Muscle of leg (tissue), 16 donors: ENCODE results near the gene PHYH. TPM values are rescaled to one million over a fixed set of nuclear protein-coding genes. Genes with fewer than 3 reads are reported as not detected.

Source experiments
- DNase-seq: peaks from one replicate; pipeline ENCODE4 v3.0.0; 2013
- H3K27ac ChIP-seq: one replicate; pipeline ENCODE4 v1.5.1; 2013; ENCODE audit warnings: mild to moderate bottlenecking, low read length, control low read depth
- H3K27me3 ChIP-seq: one replicate; pipeline ENCODE4 v1.6.1; 2013; ENCODE audit warnings: low read length; ENCODE audit not compliant: control insufficient read depth, insufficient read depth
- H3K36me3 ChIP-seq: one replicate; pipeline ENCODE4 v1.6.1; 2013; ENCODE audit warnings: low read length; ENCODE audit not compliant: control insufficient read depth, insufficient read depth
- H3K4me1 ChIP-seq: one replicate; pipeline ENCODE4 v1.6.1; 2013; ENCODE audit warnings: low read length; ENCODE audit not compliant: control insufficient read depth, insufficient read depth
- H3K4me3 ChIP-seq: one replicate; pipeline ENCODE4 v1.5.1; 2013; ENCODE audit warnings: low read length, control low read depth
- H3K9me3 ChIP-seq: replicated peaks from 2 replicates; pipeline ENCODE4 v1.6.1; 2013; ENCODE audit warnings: low read depth, low read length; ENCODE audit not compliant: control insufficient read depth
- WGBS: methylation state at CpG from one replicate; pipeline ENCODE4 v1.1.5; 2013; ENCODE audit warnings: missing lambda C conversion rate; ENCODE audit not compliant: insufficient coverage; 5-methylcytosine and 5-hydroxymethylcytosine counted together
- long read RNA-seq, 11 donors: transcript quantifications; one replicate each; lab custom pipeline, GENCODE V29; 2026
- polyA plus RNA-seq, 8 donors: library from polyadenylated mRNA; unstranded; fragments of 120-200 nt; gene quantifications; one replicate each; pipeline versions ENCODE4 v1.2.1 to v1.2.3, GENCODE V29; 2013; ENCODE audit warnings: inconsistent platforms in 1 of 8, low replicate concordance in 1 of 8; ENCODE audit not compliant: insufficient read length in 8 of 8, insufficient read depth in 1 of 8
- total RNA-seq: library from RNA; stranded (reverse); fragments of 120-200 nt; gene quantifications from one replicate; pipeline ENCODE4 v1.2.4, GENCODE V29; 2013

PHYH gene
- 35.4 TPM for total RNA-seq
- polyA plus RNA-seq, result 10 to 100 TPM; 28.4 to 43.2 (median 32.9) TPM
- long read RNA-seq, donor 1, transcript PHYH-201 (9 exons, 1,577 nt), result major isoform, 6 of 8 reads
- long read RNA-seq, donor 1, partial matches to known transcripts, result 0 of 8 reads
- long read RNA-seq, donor 1, other reads (novel, unspliced or antisense), result 0 of 8 reads
- long read RNA-seq, donor 2, partial matches to known transcripts, result 0 of 3 reads
- long read RNA-seq, donor 2, other reads (novel, unspliced or antisense), result 0 of 3 reads
- long read RNA-seq, donor 3, transcript PHYH-201 (9 exons, 1,577 nt), result major isoform, 50 of 51 reads
- long read RNA-seq, donor 3, partial matches to known transcripts, result 0 of 51 reads
- long read RNA-seq, donor 3, other reads (novel, unspliced or antisense), result 0 of 51 reads
- long read RNA-seq, donor 4, transcript PHYH-201 (9 exons, 1,577 nt), result major isoform, 13 of 13 reads
- long read RNA-seq, donor 4, partial matches to known transcripts, result 0 of 13 reads
- long read RNA-seq, donor 4, other reads (novel, unspliced or antisense), result 0 of 13 reads
- long read RNA-seq, donor 5, transcript PHYH-201 (9 exons, 1,577 nt), result major isoform, 49 of 49 reads
- long read RNA-seq, donor 5, partial matches to known transcripts, result 0 of 49 reads
- long read RNA-seq, donor 5, other reads (novel, unspliced or antisense), result 0 of 49 reads
- long read RNA-seq, donor 6, transcript PHYH-201 (9 exons, 1,577 nt), result major isoform, 32 of 45 reads
- long read RNA-seq, donor 6, partial matches to known transcripts, result 7 of 45 reads
- long read RNA-seq, donor 6, other reads (novel, unspliced or antisense), result 5 of 45 reads
- long read RNA-seq, donor 7, transcript PHYH-201 (9 exons, 1,577 nt), result major isoform, 20 of 30 reads
- long read RNA-seq, donor 7, partial matches to known transcripts, result 10 of 30 reads
- long read RNA-seq, donor 7, other reads (novel, unspliced or antisense), result 0 of 30 reads
- long read RNA-seq, donor 8, transcript PHYH-201 (9 exons, 1,577 nt), result major isoform, 13 of 14 reads
- long read RNA-seq, donor 8, partial matches to known transcripts, result 0 of 14 reads
- long read RNA-seq, donor 8, other reads (novel, unspliced or antisense), result 0 of 14 reads
- long read RNA-seq, donor 9, transcript PHYH-201 (9 exons, 1,577 nt), result major isoform, 19 of 28 reads
- long read RNA-seq, donor 9, partial matches to known transcripts, result 9 of 28 reads
- long read RNA-seq, donor 9, other reads (novel, unspliced or antisense), result 0 of 28 reads
- long read RNA-seq, donor 10, transcript PHYH-201 (9 exons, 1,577 nt), result major isoform, 27 of 39 reads
- long read RNA-seq, donor 10, partial matches to known transcripts, result 10 of 39 reads
- long read RNA-seq, donor 10, other reads (novel, unspliced or antisense), result 0 of 39 reads
- long read RNA-seq, donor 11, transcript PHYH-201 (9 exons, 1,577 nt), result major isoform, 25 of 33 reads
- long read RNA-seq, donor 11, partial matches to known transcripts, result 7 of 33 reads
- long read RNA-seq, donor 11, other reads (novel, unspliced or antisense), result 0 of 33 reads

GRCh38 chr10:13299437-13300287 is at the start of gene PHYH:
PHYH (minus strand) TSS chr10:13300064; CDS start chr10:13300042, 22 bp downstream.
- peak; percentile 96 for DNase-seq
- Histone ChIP-seq H3K9me3 (no peaks in the 10 kb centered on the region), H3K4me3 (peak within 1 kb of the TSS; percentile 69), H3K27ac (peak within 1 kb of the TSS; percentile 95), H3K36me3 (peaks cover 4% of the 10 kb centered on the region), H3K4me1 (peaks cover 11% of the 10 kb centered on the region), H3K27me3 (no peaks in the 10 kb centered on the region)
- under 1% methylated on average over 74 of the region's 88 CpGs for WGBS

GRCh38 chr10:13348216-13349017 is 48.6 kb upstream of the PHYH start, which contains the start of gene SEPHS1:
SEPHS1 (minus strand) TSS chr10:13348293; CDS start chr10:13344950, 3,343 bp downstream.
- Histone ChIP-seq H3K27ac (peak within 1 kb of the TSS; percentile 97), H3K36me3 (peaks cover 4% of the 10 kb centered on the region), H3K9me3 (no peaks in the 10 kb centered on the region), H3K4me1 (peaks cover 22% of the 10 kb centered on the region), H3K4me3 (peak within 1 kb of the TSS; percentile 81), H3K27me3 (peaks cover 21% of the 10 kb centered on the region)
- DNase-seq, result peak; percentile 89
- WGBS, result under 1% methylated on average over 58 of the region's 65 CpGs

- H3K27me3 ChIP-seq, result peaks cover 21% of the 10 kb centered on the region
- peak overlapping the region; percentile 51 for H3K27ac ChIP-seq
- peaks cover 22% of the 10 kb centered on the region for H3K4me1 ChIP-seq
- under 1% methylated on average over 95 of the region's 109 CpGs for WGBS
- H3K4me3 ChIP-seq, result peak overlapping the region; percentile 81
- peak; percentile 93 for DNase-seq
- no peaks in the 10 kb centered on the region for H3K9me3 ChIP-seq
- H3K36me3 ChIP-seq, result peaks cover 9% of the 10 kb centered on the region
Observed at GRCh38 chr10:13347500-13348156, 47.8 kb upstream of the PHYH start.

- under 1% methylated on average over 42 of the region's 47 CpGs for WGBS
- Histone ChIP-seq H3K27me3 (peaks cover 15% of the 10 kb centered on the region), H3K9me3 (no peaks in the 10 kb centered on the region), H3K27ac (peak overlapping the region; percentile 93), H3K4me1 (peaks cover 22% of the 10 kb centered on the region), H3K36me3 (peaks cover 10% of the 10 kb centered on the region), H3K4me3 (peak overlapping the region; percentile 65)
- DNase-seq, result peak; percentile 75
Observed at GRCh38 chr10:13347043-13347499, 47.2 kb upstream of the PHYH start.

GRCh38 chr10:13346283-13347042 is 46.6 kb upstream of the PHYH start:
- Histone ChIP-seq H3K27me3 (peaks cover 9% of the 10 kb centered on the region), H3K36me3 (peaks cover 10% of the 10 kb centered on the region), H3K27ac (peak overlapping the region; percentile 93), H3K9me3 (no peaks in the 10 kb centered on the region), H3K4me3 (peak overlapping the region; percentile 65), H3K4me1 (peaks cover 22% of the 10 kb centered on the region)
- DNase-seq, result peak; percentile 92
- WGBS, result 11% methylated on average over 6 of the region's 18 CpGs

GRCh38 chr10:13340626-13341376 is 40.9 kb upstream of the PHYH start:
- H3K4me1 ChIP-seq, result peaks cover 28% of the 10 kb centered on the region
- H3K27ac ChIP-seq, result peak overlapping the region; percentile 43
- H3K27me3 ChIP-seq, result no peaks in the 10 kb centered on the region
- DNase-seq, result no peak
- WGBS, result 92% methylated on average over 6 of the region's 12 CpGs
- H3K4me3 ChIP-seq, result no peak overlapping the region
- peaks cover 31% of the 10 kb centered on the region for H3K36me3 ChIP-seq
- H3K9me3 ChIP-seq, result no peaks in the 10 kb centered on the region

- H3K9me3 ChIP-seq, result no peaks in the 10 kb centered on the region
- H3K27me3 ChIP-seq, result no peaks in the 10 kb centered on the region
- peak; percentile 38 for DNase-seq
- peak overlapping the region; percentile 25 for H3K27ac ChIP-seq
- peaks cover 23% of the 10 kb centered on the region for H3K4me1 ChIP-seq
- H3K4me3 ChIP-seq, result no peak overlapping the region
- no CpG with 5 or more reads among the region's 9 CpGs for WGBS
- H3K36me3 ChIP-seq, result peaks cover 35% of the 10 kb centered on the region
Observed at GRCh38 chr10:13340068-13340467, 40.2 kb upstream of the PHYH start.
